NCI-H146 (cell line): ENCODE data around the gene CEP131.
"Not testable (repeated sequence)": the region's sequence is repeated elsewhere in the genome, so short reads cannot be mapped to it uniquely, and the experiment has no call there.

Experiments
- DNase-seq: peaks from one replicate; lab custom pipeline; 2025; lab: John Stamatoyannopoulos, UW

The CEP131 gene

DNA sequence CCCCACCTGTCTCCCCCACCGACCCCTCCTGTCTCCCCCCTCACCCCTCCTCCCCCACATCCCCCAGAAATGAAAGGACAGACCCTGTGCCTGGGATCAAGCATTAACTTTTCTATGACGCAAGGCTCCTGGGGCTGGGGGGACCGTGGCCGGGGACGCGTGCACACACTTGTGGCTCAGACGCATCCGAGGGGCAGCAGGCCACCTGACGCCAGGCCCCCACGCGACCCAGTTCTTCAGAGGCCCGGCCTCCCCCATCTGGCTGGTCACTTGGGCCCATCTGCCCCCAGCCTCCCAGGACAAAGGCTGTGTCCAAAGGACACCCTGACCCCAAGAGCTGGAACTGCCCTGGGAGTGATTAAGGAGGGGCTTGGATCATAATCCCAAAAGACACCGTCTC lies 71.5 kb downstream of the CEP131 start:
- DNase-seq = no peak

- DNase-seq = no peak
Observed at GRCh38 chr17:81150377-81151077, 72.2 kb downstream of the CEP131 start.

DNA sequence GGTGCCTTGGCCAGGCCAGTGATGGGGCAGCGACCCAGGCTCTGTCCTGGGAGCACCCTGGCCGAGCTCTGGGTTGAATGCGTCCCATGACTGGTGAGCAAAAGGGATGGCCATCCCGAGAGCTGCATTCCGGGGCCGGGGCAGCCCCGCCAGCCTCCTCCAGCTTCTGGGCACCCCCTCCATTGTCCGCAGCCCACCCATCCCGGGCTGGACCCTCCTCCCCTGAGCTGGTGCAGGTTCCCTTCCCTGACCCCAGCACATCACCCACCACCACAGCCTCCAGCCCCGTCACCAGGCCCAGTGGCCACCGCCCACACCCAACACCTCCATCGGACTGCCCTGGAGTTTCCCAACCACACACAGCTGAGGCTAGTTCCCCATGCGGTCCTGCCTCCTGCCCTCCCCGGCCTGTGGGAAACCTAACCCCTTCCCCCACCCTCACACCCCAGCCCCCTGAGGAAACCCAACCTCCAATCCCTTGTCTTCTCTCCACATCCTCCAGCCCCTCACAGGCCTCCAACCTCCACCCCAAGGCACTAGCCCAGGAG lies 73.7 kb downstream of the CEP131 start:
- DNase-seq = no peak

DNA sequence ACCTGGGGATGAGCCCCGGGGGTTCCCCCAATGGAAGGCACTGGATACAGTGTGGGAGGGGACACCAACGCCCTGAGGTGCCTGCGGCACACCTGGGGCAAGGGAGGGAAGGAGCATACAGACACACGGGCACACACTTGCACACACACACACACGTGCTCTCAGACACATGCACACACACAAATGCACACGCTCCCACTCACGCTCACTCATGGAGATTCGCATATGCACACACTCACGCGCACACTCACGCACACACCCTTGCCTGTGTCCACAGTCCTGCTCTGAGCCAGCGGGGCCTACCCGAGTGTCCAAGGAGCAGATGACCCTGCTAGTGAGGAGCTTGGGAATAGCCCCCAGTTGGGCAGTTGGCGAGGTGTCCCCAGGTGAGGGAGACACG lies 74.2 kb downstream of the CEP131 start:
- no peak for DNase-seq

GRCh38 chr17:81147701-81148100 lies 75.1 kb downstream of the CEP131 start:
- DNase-seq = no peak

- DNase-seq = not testable (repeated sequence)
Observed at GRCh38 chr17:81146208-81146607, 76.6 kb downstream of the CEP131 start.

DNA sequence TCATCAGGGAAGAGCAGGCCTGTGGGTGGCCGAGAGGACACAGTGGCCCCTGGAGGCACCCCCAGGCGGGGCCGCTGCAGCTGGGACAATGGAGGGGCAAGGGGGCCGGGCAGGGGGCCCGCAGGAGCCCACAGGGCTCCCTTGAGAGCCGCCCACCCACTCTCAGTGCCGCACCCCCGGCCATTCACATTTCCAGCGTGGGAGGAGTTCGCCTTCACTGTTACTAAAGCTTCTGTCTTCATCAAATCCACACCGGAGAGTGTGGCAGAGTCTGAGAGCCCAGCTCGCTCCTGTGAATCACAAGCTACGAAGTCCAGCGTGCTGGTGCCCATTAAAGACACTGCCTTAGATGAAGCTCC lies 78.4 kb downstream of the CEP131 start:
- DNase-seq = no peak

- no peak for DNase-seq
Observed at GRCh38 chr17:81143717-81144422, 78.9 kb downstream of the CEP131 start.

DNA sequence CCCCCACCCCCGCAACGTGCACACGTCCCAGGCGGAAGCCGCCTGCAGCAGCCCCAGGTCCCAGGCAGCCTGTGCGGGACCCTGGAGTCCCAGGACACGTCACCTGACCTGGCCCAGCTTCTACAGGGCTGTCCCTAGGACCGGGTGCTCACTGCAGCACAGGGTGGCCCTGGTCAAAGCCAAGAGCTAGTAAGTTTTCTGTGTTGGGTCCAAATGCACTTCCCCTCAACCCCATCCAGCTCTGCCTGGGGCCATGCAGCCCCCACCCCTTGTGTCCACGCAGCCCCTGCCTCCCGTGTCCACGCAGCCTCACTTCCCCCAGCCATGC lies 79.6 kb downstream of the CEP131 start:
- DNase-seq = no peak

DNA sequence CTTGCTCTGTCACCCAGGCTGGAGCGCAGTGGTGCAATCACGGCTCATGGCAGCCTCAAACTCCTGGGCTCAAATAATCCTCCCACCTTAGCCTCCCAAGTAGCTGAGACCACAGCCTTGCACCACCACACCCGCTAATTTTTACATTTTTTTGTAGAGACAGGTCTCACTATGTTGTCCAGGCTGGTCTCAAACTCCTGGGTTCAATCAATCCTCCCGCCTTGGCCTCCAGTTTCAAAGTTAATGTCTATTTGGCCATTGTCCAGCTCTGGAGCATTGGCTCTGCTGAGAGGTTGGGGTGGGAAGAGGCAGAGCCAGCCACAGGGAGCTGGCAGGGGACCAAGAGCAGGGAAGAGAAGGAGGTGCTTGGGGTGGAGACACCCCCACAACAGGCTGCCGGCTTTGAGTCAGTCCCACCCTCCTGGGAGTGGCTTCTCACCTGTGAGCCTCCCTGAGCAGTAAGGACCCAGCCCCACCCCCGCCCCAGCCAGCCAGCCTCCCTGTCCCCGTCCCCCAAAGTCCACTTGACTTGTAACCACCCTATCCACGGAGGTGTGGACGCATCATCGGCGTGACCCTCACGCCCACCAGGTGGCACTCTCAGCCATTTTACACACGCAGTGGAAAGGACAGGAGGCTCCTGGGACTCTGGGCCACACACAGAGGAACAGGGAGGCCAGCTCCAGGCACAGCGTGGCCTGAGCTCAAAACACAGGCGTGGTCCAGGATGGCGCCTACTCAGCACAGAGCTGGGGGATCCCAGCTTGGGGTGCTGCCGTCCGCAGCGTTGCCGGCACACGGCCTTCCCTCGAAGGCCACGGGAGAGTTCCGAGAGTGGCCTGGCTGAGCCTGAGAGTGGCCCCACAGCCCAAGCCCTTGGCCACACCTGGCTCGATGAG lies 80.2 kb downstream of the CEP131 start:
- peak; percentile 80 for DNase-seq

DNA sequence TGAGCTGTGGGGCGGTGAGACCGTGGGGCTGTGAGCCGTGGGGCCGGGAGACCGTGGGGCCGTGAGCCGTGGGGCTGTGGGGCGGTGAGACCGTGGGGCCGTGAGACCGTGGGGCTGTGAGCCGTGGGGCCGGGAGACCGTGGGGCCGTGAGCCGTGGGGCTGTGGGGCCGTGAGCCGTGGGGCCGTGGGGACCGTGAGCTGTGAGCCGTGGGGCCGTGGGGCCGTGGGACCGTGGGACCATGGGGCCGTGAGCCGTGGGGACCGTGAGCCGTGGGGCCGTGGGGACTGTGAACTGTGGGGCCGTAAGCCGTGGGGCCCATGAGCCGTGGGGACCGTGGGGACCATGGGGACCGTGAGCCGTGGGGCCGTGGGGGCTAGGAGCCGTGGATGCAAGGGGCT lies 82.1 kb downstream of the CEP131 start:
- DNase-seq = no peak

DNA sequence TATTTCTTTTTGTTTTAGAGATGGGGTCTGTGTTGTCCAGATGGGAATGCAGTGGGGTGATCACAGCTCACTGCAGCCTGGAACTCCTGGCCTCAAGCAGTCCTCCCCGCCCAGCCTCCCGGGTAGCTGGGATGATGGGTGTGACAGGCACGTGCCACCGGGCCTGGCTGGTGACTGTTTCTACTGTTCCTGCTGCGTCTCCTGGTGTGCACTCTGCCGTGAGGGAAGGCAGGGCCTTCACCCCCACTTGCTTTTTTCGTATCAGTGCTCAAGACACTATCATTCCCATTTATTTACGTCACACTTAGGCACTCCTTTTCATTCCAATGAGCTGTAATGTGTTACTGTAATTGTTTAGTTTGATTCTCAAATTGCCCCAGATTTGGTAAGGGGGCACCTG lies 82.7 kb downstream of the CEP131 start:
- no peak for DNase-seq
